ENCODE data around the gene SLC6A13.

The SLC6A13 gene

GRCh38 chr12:213527-213932 lies 49.1 kb downstream of the SLC6A13 start:
- DNase-seq = no peak

GRCh38 chr12:212715-213526 lies 49.7 kb downstream of the SLC6A13 start:
- DNase-seq = no peak

DNA sequence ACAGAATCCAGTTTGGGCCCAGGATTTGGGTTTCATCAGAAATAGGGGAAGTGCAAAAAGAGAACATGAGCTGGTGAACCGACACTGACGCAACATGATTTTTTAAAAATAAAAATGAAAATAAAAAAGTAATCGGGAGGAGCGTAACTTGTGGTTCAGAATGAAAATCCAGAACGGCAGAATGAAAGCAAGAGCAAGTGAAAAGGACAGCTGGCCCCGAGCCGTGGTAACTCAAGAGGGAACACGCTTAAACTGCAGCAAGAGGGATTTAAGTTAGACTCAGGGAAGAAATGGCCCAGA lies 50.3 kb downstream of the SLC6A13 start:
- DNase-seq = no peak

- DNase-seq = no peak
These were observed 50.8 kb downstream of the SLC6A13 start for GRCh38 chr12:211639-212414.

DNA sequence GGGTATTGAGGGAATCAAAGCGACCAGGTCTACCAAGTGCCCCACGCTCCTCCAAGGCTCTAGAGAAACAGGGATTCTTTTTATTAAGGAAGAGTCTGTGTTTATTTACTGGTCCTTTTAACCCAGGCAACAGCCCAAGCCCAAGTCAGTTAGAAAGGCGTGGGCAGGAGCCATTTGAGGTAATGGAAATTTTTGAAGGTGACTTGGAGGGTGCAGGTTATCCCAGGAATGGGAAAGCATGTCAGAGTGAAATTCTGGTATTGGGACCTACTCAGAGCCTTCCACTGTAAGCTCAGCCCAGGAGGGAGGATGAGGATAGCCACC lies 51.5 kb downstream of the SLC6A13 start:
- no peak for DNase-seq

DNA sequence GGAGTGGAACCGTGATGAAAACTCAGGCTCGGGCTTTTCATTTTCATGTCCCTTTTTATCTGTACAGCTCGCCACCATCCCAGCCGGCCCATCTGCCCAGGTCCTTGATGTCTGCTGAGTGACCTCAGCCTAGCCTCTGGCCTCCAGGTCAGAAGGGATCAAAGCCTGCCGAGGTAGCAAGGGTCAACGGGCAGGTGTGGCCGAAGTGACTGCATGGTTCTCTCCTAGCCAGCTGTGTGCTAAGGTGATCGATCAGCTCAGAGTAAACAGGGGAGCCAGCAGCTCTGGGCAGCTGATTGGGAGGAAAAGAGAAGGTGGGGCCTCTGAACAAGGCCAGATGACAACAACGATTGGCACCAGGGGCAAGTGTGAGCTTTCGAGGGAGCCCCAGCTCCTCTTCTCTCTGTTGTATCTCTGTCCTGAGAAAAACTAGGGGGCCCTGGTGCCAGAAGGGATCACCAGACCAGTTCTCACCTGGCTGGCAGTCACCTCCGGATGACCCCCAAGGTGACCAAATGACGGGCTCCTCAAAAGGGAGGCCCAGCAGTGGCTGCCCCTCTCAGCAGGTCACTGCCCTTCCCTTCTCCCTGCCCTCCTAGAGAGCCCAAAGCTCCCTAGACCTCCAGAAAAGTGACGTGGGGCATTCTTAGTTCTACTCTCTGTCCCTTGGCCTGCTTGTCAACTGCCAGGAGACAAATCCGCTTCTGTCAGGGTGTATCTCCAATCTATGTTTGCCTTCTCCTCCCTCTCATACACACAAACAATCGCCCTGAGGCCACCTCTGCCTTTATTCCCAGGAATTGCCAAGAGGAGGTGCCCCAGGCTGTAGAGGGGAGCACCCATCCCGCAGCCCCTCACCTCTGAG lies 52.1 kb downstream of the SLC6A13 start:
- DNase-seq = no peak

GRCh38 chr12:209851-210250 lies 52.8 kb downstream of the SLC6A13 start:
- DNase-seq = no peak

DNA sequence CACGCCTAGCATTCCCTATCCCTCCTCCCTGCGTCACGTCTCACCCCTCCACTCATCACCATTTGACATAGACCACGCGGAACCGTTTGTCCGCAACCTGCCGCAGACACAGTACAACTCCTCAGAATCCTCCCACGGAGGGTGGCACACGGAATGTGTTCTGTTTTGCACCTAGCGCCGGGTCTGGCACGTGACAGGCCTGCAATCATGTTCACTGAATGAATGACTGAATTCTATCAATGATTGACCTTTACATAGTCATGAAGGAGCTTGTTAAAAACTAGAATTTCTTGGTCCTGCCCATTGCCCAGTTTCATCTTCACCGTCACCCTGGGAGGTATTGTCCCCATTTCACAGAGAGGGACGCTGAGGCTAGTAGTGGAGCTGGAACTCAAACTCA lies 53.4 kb downstream of the SLC6A13 start:
- no peak for DNase-seq

- DNase-seq = no peak
These were observed 53.8 kb downstream of the SLC6A13 start for GRCh38 chr12:208813-209212.

GRCh38 chr12:207804-208203 lies 54.8 kb downstream of the SLC6A13 start:
- no peak for DNase-seq

GRCh38 chr12:206746-207440 lies 55.7 kb downstream of the SLC6A13 start:
- no peak for DNase-seq

DNA sequence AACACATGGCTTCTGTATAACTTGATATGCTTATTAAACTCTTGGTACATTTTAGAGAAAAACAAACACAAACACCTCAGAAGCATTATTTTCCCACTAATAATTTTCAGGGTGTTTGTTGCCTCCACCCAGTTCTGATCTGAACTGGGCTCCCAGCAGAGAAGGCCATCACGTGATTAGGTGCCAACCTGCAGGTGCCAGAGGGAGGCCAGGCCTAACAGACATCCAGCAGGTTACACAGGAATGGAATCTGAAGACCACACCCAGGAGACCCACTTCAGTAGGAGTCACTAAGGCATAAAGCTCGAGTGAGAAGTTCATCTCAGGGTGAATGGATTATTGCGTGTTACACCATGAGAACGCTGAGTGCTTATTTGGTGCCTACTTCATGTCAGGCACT lies 57.6 kb downstream of the SLC6A13 start:
- no peak for DNase-seq

DNA sequence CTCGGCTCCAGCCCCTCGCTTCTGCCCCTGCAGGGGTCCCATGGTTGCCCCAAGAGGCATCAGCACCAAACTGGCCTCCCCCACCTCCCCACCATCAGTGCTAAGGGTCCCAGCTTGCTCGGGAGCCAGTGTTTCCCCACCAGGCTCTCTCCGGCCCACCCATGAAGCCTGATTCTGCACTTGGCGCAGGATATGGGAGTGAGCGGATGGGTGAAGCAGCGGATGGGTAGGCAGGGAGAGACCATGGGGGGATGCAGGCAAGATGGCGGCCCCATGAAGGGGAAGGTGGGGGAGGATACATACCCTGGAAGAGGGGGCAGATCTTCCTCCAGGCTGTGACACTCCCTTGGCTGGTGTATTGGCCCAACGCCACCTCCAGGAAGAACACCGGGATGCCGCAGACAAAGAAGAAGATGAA lies 58.4 kb downstream of the SLC6A13 start:
- DNase-seq = no peak

- DNase-seq = no peak
These were observed 59.0 kb downstream of the SLC6A13 start for GRCh38 chr12:203462-204260.

DNA sequence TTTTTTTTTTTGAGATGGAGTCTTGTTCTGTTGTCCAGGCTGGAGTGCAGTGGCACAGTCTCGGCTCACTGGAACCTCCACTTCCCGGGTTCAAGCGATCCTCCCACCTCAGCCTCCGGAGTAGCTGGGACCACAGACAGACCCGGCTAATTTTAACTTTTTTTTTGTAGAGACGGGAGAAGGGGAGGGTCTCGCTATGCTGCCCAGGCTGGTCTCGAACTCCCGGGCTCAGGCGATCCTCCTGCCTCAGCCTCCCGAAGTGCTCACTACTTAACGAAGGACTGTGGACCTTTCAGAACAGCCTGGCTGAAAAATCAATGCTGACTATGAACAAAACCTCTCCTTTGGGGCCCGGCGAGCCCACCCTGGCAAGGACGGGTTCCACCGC lies 59.6 kb downstream of the SLC6A13 start:
- DNase-seq = no peak

GRCh38 chr12:202081-202731 lies 60.4 kb downstream of the SLC6A13 start:
- no peak for DNase-seq

GRCh38 chr12:201361-201760 lies 61.3 kb downstream of the SLC6A13 start:
- DNase-seq = no peak

DNA sequence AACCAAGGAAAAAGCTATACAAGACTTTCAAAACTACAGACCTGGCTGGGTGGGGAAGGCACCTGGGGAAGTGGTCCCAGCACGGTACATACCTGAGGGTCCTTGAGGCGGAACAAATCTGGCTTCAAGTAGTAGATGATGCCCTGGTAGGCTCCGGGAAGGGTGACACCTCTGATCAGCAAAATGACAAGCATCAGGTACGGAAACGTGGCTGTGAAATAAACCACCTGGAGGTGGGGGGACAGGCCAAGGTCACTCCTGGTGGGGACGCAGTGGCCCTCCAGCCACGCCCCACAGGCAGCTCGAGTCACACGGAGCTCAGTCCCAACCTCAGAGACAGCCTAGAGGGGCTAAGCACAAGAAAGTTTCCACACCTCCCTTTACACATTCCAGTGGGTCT lies 63.9 kb downstream of the SLC6A13 start:
- no peak for DNase-seq

DNA sequence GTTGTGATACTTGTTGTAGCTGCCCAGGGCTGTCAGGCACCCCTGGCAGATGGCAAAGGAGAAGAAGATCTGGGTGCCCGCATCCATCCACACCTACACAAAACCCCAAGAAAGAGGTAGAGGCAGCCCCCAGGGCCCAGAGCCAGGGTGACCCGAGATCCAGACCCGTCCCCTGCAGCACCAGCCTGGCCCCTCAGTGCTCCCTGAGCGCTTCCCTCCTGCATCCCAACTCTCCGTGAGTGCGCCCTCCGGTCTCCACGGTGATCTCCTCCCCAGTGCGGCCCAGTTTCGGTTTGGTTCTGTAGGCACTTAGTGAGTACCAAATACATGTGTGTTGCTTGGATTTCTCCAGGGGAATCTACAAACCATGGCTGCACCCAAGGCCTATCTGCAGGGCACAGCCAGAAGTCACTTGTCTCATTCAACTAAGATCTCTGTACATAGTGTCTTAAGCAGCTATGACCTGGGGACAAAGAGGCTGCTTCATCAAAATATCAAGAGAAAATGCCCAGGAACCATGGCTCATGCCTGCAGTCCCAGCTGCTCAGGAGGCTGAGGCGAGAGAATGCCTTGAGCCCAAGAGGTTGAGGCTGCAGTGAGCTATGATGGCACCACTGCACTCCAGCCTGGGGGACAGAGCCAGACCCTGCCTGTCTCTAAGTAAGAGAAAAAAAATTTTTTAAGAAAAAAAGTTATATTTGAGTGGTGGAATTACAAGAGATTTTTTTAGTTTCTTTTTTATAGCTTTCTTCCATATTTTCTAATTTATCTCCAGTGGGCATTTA lies 64.5 kb downstream of the SLC6A13 start:
- no peak for DNase-seq

GRCh38 chr12:197347-197746 lies 65.3 kb downstream of the SLC6A13 start:
- DNase-seq = no peak

GRCh38 chr12:196436-196835 lies 66.2 kb downstream of the SLC6A13 start:
- DNase-seq = no peak

Measured in stimulated activated CD4-positive, alpha-beta T cell treated with anti-CD3 and anti-CD28 coated beads, Interleukin-1b, Interleukin-23, amount 100 ng/mL, for 48 hours (primary cell).